Epithelial cell of esophagus (primary cell): Measurements from ENCODE around the gene STRIP2.
"Not testable (repeated sequence)": the region's sequence is repeated elsewhere in the genome, so short reads cannot be mapped to it uniquely, and the experiment has no call there.

Experiments used
- DNase-seq: peaks from one replicate; pipeline ENCODE4 v3.0.0; 2010; ENCODE audit warnings: low read depth
- H3K4me3 ChIP-seq: 2 replicates; pipeline ENCODE4 v1.5.1; 2011; ENCODE audit warnings: mild to moderate bottlenecking, low read length, control low read depth
- TF ChIP-seq, protein P1 (sequence below): IDR thresholded peaks from 2 replicates; pipeline ENCODE4 v1.5.1; 2011; ENCODE audit warnings: low read depth, mild to moderate bottlenecking, low read length, control low read depth, inconsistent platforms; ENCODE audit not compliant: insufficient read depth; ENCODE audit errors: missing control alignments

Gene STRIP2

DNA sequence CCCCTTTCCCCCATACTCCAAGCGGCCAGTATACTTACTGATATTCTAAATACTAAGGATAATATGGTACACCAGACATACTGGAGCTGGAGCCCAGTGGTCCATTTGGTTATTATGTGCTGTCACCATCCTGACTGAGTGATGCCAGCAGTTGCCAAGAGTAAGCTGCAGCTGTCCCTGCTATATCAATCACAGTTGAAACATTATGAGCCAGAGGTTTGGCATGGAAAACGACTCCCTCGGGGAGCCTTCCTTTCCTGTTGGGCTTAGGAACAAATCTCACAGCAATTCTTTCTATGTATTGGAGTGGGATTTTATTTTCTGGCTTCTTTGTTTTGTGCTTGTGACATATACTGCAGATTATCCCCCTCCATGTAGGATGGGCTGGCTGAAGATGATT, 32.6 kb downstream of the STRIP2 start:
- no peak overlapping the region for H3K4me3 ChIP-seq
- no peak for DNase-seq
- TF ChIP-seq, protein P1, sequence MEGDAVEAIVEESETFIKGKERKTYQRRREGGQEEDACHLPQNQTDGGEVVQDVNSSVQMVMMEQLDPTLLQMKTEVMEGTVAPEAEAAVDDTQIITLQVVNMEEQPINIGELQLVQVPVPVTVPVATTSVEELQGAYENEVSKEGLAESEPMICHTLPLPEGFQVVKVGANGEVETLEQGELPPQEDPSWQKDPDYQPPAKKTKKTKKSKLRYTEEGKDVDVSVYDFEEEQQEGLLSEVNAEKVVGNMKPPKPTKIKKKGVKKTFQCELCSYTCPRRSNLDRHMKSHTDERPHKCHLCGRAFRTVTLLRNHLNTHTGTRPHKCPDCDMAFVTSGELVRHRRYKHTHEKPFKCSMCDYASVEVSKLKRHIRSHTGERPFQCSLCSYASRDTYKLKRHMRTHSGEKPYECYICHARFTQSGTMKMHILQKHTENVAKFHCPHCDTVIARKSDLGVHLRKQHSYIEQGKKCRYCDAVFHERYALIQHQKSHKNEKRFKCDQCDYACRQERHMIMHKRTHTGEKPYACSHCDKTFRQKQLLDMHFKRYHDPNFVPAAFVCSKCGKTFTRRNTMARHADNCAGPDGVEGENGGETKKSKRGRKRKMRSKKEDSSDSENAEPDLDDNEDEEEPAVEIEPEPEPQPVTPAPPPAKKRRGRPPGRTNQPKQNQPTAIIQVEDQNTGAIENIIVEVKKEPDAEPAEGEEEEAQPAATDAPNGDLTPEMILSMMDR: no peak

DNA sequence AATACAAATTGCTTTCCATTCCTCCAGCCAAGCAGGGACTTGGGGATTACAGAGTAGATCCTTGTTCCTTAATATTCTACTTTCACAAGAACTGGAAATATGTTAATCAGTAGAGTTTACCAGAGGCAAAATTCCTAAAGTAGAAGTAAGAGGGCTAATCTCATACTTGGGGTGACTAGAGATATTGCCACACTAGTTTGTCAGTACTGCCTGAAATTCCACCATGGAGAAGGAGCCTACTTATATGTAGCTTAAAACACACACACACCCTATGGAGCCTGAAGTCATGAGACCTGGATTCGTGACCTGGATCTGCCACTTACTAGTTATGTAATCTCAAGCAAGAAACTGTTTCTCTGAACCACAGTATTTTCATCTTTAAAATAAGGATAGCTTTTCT, 33.9 kb downstream of the STRIP2 start:
- TF ChIP-seq, protein P1: no peak
- peak; percentile 85 for DNase-seq
- H3K4me3 ChIP-seq: no peak overlapping the region

DNA sequence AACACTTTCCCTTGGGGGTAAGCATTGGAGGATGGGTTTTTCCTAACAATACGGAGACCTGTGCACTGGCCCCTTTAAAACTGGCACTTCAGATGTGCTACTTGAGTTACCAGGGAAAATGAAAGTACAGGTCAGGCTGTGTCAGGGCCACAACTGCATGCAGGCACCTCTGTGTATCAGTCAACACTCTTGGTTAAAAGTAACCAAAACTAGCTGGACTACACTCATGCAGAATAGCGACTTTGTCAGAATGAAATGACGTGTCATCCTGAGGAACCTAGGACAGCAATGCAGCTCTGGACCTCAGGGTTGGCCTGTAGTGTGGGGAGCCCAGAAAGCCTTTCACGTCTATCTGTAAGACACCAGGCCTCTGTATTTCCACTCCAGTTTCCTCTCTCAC, 34.3 kb downstream of the STRIP2 start:
- no peak for DNase-seq
- TF ChIP-seq, protein P1: no peak
- H3K4me3 ChIP-seq: no peak overlapping the region

DNA sequence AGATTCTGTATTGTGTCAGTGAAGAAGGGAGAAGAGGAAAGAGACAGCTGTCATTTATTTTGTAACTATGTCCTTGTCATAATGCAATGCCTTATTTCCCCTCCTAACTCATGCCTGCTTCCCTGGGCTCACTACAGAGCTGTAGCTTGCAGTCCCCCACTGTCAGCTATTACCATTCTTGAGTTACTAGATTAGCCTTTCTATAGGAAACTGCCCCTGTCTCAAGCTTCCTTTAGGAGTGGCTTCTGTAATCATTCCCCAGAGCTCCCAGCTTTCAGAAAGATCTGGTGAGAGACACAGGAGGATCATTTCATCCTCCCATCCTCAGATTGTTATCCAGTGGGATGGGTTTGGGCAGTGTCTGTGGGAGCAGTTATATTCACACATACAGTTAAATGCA, 35.7 kb downstream of the STRIP2 start:
- TF ChIP-seq, protein P1: no peak
- DNase-seq: no peak
- H3K4me3 ChIP-seq: no peak overlapping the region

DNA sequence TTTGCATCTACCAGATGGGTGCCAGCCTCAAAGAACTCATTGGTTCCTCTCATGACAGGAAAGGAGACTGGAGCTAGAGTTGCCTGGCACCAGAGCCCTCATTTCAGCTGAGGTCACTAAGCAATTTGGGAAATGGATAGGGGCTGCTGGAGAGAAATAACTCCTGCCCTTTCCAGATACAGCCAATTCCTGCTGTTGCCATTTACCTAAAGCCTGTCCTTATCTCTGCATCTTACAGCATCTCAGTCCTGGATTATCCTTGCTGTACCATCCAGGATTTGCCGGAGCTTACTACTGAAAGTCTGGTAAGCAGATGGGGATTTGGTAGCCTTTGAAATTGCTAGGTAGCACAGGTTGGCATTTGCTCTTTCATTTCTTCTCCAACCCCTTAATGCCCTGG, 36.2 kb downstream of the STRIP2 start:
- no peak overlapping the region for H3K4me3 ChIP-seq
- TF ChIP-seq, protein P1: no peak

DNA sequence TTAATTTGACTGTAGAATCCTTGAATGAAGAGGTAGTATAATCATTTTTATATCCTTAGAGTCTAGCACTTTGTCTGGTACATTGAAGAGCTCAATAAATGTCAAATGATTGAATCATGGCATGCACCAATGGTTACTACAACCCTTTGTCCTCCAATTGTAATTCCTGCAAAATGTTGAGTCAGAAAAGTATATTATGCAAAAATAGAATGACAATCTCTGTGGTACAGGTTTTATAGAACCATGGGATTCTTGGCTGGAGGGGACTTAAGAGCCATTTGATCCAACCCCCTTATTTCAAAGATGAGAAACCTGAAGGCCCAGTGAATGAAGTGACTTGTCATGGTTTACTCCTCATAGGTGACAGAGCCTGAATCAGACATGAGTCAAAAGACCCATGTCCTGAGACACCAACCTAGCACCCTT, 37.2 kb downstream of the STRIP2 start:
- H3K4me3 ChIP-seq: no peak overlapping the region
- TF ChIP-seq, protein P1: no peak
- peak; percentile 52 for DNase-seq

More for the DNA sequence above, 36.2 kb downstream of the STRIP2 start:
- DNase-seq: no peak

DNA sequence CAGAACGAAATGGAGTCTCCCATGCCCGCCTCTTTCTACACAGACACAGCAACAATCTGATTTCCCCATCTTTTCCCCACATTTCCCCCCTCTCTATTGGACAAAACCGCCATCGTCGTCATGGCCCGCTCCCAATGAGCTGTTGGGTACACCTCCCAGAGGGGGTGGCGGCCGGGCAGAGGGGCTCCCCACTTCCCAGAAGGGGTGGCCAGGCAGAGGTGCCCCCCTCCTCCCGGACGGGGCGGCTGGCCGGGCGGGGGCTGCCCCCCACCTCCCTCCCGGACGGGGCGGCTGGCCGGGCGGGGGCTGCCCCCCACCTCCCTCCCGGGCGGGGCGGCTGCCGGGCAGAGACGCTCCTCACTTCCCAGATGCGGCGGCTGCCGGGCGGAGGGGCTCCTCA, 41.7 kb downstream of the STRIP2 start:
- not testable (repeated sequence) for H3K4me3 ChIP-seq, DNase-seq

DNA sequence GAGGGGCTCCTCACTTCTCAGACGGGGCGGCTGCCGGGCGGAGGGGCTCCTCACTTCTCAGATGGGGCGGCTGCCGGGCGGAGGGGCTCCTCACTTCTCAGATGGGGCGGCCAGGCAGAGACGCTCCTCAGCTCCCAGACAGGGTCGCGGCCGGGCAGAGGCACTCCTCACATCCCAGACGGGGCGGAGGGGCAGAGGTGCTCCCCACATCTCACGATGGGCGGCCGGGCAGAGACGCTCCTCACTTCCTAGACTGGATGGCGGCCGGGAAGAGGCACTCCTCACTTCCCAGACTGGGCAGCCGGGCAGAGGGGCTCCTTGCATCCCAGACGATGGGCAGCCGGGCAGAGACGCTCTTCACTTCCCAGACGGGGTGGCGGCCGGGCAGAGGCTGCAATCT, 42.2 kb downstream of the STRIP2 start:
- not testable (repeated sequence) for DNase-seq, H3K4me3 ChIP-seq
